GM18951 (cell line): ENCODE data around the gene PHLDA2.

ENCODE experiments used
- POLR2A ChIP-seq: IDR thresholded peaks from 4 replicates; pipeline ENCODE4 v1.6.1; 2011; ENCODE audit warnings: mild to moderate bottlenecking; ENCODE audit not compliant: insufficient read length, insufficient read depth; ENCODE audit errors: extremely low read depth
- in situ Hi-C: fragments of 300-500 bp; cut with MboI; formaldehyde crosslinking; loops from one replicate; pipeline ENCODE4 v1.12.0; 2022; ENCODE audit warnings: low sequenced_read_pairs, mixed read lengths, inconsistent platforms; ENCODE audit not compliant: unreplicated experiment

The PHLDA2 gene

GRCh38 chr11:2955906-2956476, 26.8 kb upstream of the PHLDA2 start:
- in situ Hi-C loops = no loop called here

GRCh38 chr11:2954263-2954662, 25.0 kb upstream of the PHLDA2 start:
- in situ Hi-C loops = no loop called here

More at GRCh38 chr11:2955906-2956476, 26.8 kb upstream of the PHLDA2 start:
- no peak for TF ChIP-seq POLR2A

GRCh38 chr11:2952290-2952689, 23.1 kb upstream of the PHLDA2 start:
- no peak for TF ChIP-seq POLR2A
- in situ Hi-C loops = no loop called here

More at GRCh38 chr11:2954263-2954662, 25.0 kb upstream of the PHLDA2 start:
- TF ChIP-seq POLR2A = no peak

GRCh38 chr11:2951231-2952110, 22.3 kb upstream of the PHLDA2 start:
- in situ Hi-C loops = no loop called here
- TF ChIP-seq POLR2A = no peak

- in situ Hi-C loops = no loop called here
- no peak for TF ChIP-seq POLR2A
Measured at GRCh38 chr11:2950825-2951224, 21.6 kb upstream of the PHLDA2 start.

- TF ChIP-seq POLR2A = no peak
- in situ Hi-C loops = no loop called here
Measured at GRCh38 chr11:2949920-2950319, 20.7 kb upstream of the PHLDA2 start.

GRCh38 chr11:2947744-2948143, 18.5 kb upstream of the PHLDA2 start:
- in situ Hi-C loops = no loop called here
- no peak for TF ChIP-seq POLR2A

- TF ChIP-seq POLR2A = no peak
- in situ Hi-C loops = no loop called here
Measured at GRCh38 chr11:2945757-2946287, 16.6 kb upstream of the PHLDA2 start.

- no peak for TF ChIP-seq POLR2A
- in situ Hi-C loops = no loop called here
Measured at GRCh38 chr11:2945031-2945756, 16.0 kb upstream of the PHLDA2 start.

- in situ Hi-C loops = no loop called here
Measured at GRCh38 chr11:2944530-2944929, 15.3 kb upstream of the PHLDA2 start.

GRCh38 chr11:2943711-2944118, 14.5 kb upstream of the PHLDA2 start:
- in situ Hi-C loops = no loop called here
- TF ChIP-seq POLR2A = no peak

More at GRCh38 chr11:2944530-2944929, 15.3 kb upstream of the PHLDA2 start:
- no peak for TF ChIP-seq POLR2A

- in situ Hi-C loops = no loop called here
- TF ChIP-seq POLR2A = peak; percentile 20
Measured at GRCh38 chr11:2942872-2943710, 13.9 kb upstream of the PHLDA2 start.
